Natural killer cell (primary cell): ENCODE measurements around the gene PSMA2. TPM values are rescaled to one million over a fixed set of nuclear protein-coding genes. Genes with fewer than 3 reads are reported as not detected.

ENCODE experiments used
- ATAC-seq, 3 donors: fragments of 150-1000 bp in 2 of 3; fragments of 200-7000 bp in 1 of 3; cut with Tn5 transposase; 1 replicate in 1 of 3; 2 replicates in 2 of 3; pipeline ENCODE4 v1.10.0; 2021; ENCODE audit warnings: mild to moderate bottlenecking in 2 of 3, moderate library complexity in 2 of 3
- DNase-seq, 2 donors: peaks; one replicate each; pipeline versions ENCODE4 v3.0.0 to v3.0.0-alpha.2; 2013 to 2021; ENCODE audit warnings: mixed read lengths in 1 of 2
- H3K27ac ChIP-seq: one replicate; pipeline ENCODE4 v1.5.1; 2013; ENCODE audit warnings: mild to moderate bottlenecking, low read length
- H3K27me3 ChIP-seq: one replicate; pipeline ENCODE4 v1.6.1; 2013; ENCODE audit warnings: low read length; ENCODE audit not compliant: control insufficient read depth, insufficient read depth
- H3K36me3 ChIP-seq: one replicate; pipeline ENCODE4 v1.6.1; 2013; ENCODE audit warnings: low read length; ENCODE audit not compliant: control insufficient read depth, insufficient read depth
- H3K4me1 ChIP-seq: one replicate; pipeline ENCODE4 v1.6.1; 2013; ENCODE audit warnings: low read length; ENCODE audit not compliant: control insufficient read depth, insufficient read depth
- H3K4me3 ChIP-seq: one replicate; pipeline ENCODE4 v1.5.1; 2013; ENCODE audit warnings: low read length
- H3K9me3 ChIP-seq: one replicate; pipeline ENCODE4 v1.6.1; 2013; ENCODE audit warnings: low read length; ENCODE audit not compliant: control insufficient read depth, insufficient read depth
- H3K27ac Mint-ChIP-seq, 2 donors: one replicate each; pipeline ENCODE4 v1.8.0; 2022; ENCODE audit warnings: mild to moderate bottlenecking in 2 of 2, mixed read lengths in 2 of 2, moderate library complexity in 1 of 2
- H3K27me3 Mint-ChIP-seq, 2 donors: one replicate each; pipeline ENCODE4 v1.8.0; 2022; ENCODE audit warnings: low read depth in 2 of 2, mixed read lengths in 2 of 2
- H3K36me3 Mint-ChIP-seq: one replicate; pipeline ENCODE4 v1.8.0; 2022; ENCODE audit warnings: mixed read lengths
- H3K4me1 Mint-ChIP-seq, 2 donors: one replicate each; pipeline ENCODE4 v1.8.0; 2022; ENCODE audit warnings: mixed read lengths in 2 of 2
- H3K4me3 Mint-ChIP-seq: one replicate; pipeline ENCODE4 v1.8.0; 2022; ENCODE audit warnings: mild to moderate bottlenecking, moderate library complexity, mixed read lengths
- H3K9me3 Mint-ChIP-seq, 2 donors: one replicate each; pipeline ENCODE4 v1.8.0; 2022; ENCODE audit warnings: mixed read lengths in 2 of 2
- WGBS: methylation state at CpG from one replicate; pipeline ENCODE4 v1.1.7; 2013; ENCODE audit warnings: missing lambda C conversion rate; ENCODE audit not compliant: insufficient coverage; 5-methylcytosine and 5-hydroxymethylcytosine counted together
- intact Hi-C: fragments of 100-400 bp; cut with micrococcal nuclease; formaldehyde crosslinking; loops from one replicate; pipeline ENCODE4 v1.14.2; 2022
- total RNA-seq, 4 donors: library from RNA; stranded (reverse); fragments of 120-200 nt in 1 of 4; gene quantifications; one replicate each; pipeline versions ENCODE4 v1.2.3 to v1.2.4, GENCODE V29; 2013 to 2022
- TF ChIP-seq, protein P1 (sequence below): fragments of 200-600 bp; IDR thresholded peaks from one replicate; pipeline ENCODE4 v1.8.0; 2022; ENCODE audit warnings: antibody characterized with exemption

Gene PSMA2
- total RNA-seq, 3 donors from 2014 or later (not counting 1 experiment from before 2014, with no cell fraction given): 46.5 to 55.6 (median 48.3) TPM

- Histone ChIP-seq H3K36me3 (no peaks in the 10 kb centered on the region), H3K4me1 (no peaks in the 10 kb centered on the region), H3K4me3 (no peak overlapping the region), H3K9me3 (no peaks in the 10 kb centered on the region), H3K27me3 (no peaks in the 10 kb centered on the region), H3K27ac (no peak overlapping the region)
- no peak for ATAC-seq
- TF ChIP-seq, protein P1, sequence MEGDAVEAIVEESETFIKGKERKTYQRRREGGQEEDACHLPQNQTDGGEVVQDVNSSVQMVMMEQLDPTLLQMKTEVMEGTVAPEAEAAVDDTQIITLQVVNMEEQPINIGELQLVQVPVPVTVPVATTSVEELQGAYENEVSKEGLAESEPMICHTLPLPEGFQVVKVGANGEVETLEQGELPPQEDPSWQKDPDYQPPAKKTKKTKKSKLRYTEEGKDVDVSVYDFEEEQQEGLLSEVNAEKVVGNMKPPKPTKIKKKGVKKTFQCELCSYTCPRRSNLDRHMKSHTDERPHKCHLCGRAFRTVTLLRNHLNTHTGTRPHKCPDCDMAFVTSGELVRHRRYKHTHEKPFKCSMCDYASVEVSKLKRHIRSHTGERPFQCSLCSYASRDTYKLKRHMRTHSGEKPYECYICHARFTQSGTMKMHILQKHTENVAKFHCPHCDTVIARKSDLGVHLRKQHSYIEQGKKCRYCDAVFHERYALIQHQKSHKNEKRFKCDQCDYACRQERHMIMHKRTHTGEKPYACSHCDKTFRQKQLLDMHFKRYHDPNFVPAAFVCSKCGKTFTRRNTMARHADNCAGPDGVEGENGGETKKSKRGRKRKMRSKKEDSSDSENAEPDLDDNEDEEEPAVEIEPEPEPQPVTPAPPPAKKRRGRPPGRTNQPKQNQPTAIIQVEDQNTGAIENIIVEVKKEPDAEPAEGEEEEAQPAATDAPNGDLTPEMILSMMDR: no peak
- no peak for DNase-seq
- H3K27ac Mint-ChIP-seq: no peak overlapping the region
- H3K9me3 Mint-ChIP-seq: no peaks in the 10 kb centered on the region
- intact Hi-C loops: no loop called here
- H3K36me3 Mint-ChIP-seq: no peaks in the 10 kb centered on the region
- no peaks in the 10 kb centered on the region for H3K4me1 Mint-ChIP-seq
- 95% methylated on average over 2 of the region's 2 CpGs for WGBS
- H3K27me3 Mint-ChIP-seq: peaks cover 22 to 48% of the 10 kb centered on the region in 2 donors
- no peak overlapping the region for H3K4me3 Mint-ChIP-seq
Observed at GRCh38 chr7:42967391-42967790, 35.4 kb upstream of the PSMA2 start.

DNA sequence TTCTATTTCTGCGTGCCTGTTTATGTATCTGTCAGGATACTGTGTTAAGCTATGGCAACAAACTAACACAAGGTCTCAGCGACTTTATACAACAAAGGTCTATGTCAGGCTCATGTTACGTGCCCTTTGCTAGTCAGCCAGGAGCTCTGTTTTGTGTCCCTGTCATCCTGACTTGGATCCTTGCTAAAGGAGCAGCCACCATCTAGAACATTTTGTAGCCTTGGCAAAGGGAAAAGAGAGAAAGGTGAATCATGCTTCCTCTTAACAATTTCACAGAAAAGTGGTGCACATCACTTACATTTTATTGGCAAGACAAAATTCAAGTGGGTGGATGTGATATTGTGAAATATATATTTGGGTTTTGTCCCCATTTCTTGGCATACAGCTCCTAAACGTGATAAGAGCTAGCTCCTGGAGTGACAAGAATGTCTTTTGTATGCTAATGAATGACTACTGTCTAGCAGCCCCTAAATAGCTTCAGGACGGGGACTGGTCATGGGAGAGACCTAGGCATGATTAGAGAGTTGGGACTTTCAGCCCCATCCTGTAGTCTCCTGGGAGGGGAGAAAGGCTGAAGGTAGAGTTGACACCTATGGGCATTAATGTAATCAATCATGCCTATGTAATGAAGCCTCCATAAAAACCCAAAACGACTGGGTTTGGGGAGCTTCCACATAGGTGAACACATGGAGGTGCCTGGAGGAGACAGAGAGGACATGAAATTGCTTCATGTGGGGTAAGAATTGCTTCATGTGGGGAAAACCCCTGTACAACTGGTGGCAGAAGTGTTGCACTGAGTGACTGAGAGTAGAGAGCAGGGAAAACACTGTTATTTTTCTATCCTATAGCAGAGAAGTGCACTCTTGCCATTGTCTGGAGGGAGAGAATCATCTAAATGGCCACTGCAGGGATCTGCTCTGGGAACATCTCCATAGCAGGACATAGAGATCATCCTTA lies 33.2 kb upstream of the PSMA2 start:
- Mint-ChIP-seq H3K4me1 (no peaks in the 10 kb centered on the region), H3K27me3 (peaks cover 28 to 57% of the 10 kb centered on the region in 2 donors), H3K27ac (no peak overlapping the region), H3K4me3 (no peak overlapping the region), H3K9me3 (no peaks in the 10 kb centered on the region), H3K36me3 (no peaks in the 10 kb centered on the region)
- TF ChIP-seq, protein P1: no peak
- Histone ChIP-seq H3K27me3 (peaks cover 2% of the 10 kb centered on the region), H3K27ac (no peak overlapping the region), H3K36me3 (no peaks in the 10 kb centered on the region), H3K4me1 (no peaks in the 10 kb centered on the region), H3K4me3 (no peak overlapping the region), H3K9me3 (no peaks in the 10 kb centered on the region)
- no peak for DNase-seq
- WGBS: 75% methylated on average over 6 of the region's 6 CpGs
- intact Hi-C loops: no loop called here
- ATAC-seq: no peak

DNA sequence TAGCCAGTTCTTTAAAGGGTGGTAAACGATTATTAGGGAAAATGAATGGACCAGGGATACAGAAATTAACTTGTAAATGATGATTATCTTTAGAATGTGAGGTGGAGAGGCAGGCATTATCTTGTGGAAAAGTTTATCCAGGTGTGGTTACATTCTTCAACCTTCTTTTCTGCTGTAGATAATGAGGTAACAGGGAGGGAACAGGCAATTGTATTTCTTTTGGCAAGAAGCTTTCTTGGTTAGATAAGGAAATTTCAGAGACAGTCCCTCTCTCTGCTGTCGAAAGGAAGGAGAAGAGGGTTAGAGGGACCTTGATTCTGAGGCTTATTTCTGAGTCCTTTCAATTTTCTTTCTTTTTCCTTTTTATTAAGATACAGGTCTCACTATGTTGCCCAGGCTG lies 32.3 kb upstream of the PSMA2 start:
- DNase-seq (no peak), ATAC-seq (no peak)
- Mint-ChIP-seq H3K36me3 (no peaks in the 10 kb centered on the region), H3K4me1 (no peaks in the 10 kb centered on the region), H3K27ac (no peak overlapping the region), H3K9me3 (no peaks in the 10 kb centered on the region), H3K27me3 (peaks cover 26 to 65% of the 10 kb centered on the region in 2 donors), H3K4me3 (no peak overlapping the region)
- Histone ChIP-seq H3K4me1 (no peaks in the 10 kb centered on the region), H3K9me3 (no peaks in the 10 kb centered on the region), H3K36me3 (no peaks in the 10 kb centered on the region), H3K27me3 (peaks cover 2% of the 10 kb centered on the region), H3K27ac (no peak overlapping the region), H3K4me3 (no peak overlapping the region)
- WGBS: 60% methylated on average over 1 of the region's 2 CpGs
- intact Hi-C loops: no loop called here
- TF ChIP-seq, protein P1: no peak
